Body of pancreas (tissue), 4 donors: ENCODE results near the gene SNED1.

Experiments
- POLR2A ChIP-seq, 3 donors: fragments of 450-650 bp; IDR thresholded peaks; one replicate each; pipeline ENCODE4 v1.6.1; 2016; ENCODE audit warnings: antibody characterized with exemption in 3 of 3, mild to moderate bottlenecking in 2 of 3
- TF ChIP-seq, protein P1 (sequence below), 7 experiments: fragments of 450-650 bp in 4 of 7; fragments of 200-600 bp in 3 of 7; sonication (generic) in 3 of 7; IDR thresholded peaks; one replicate each; pipeline ENCODE4 v1.5.1; 2016 to 2019; ENCODE audit warnings: antibody characterized with exemption in 7 of 7

DNA sequence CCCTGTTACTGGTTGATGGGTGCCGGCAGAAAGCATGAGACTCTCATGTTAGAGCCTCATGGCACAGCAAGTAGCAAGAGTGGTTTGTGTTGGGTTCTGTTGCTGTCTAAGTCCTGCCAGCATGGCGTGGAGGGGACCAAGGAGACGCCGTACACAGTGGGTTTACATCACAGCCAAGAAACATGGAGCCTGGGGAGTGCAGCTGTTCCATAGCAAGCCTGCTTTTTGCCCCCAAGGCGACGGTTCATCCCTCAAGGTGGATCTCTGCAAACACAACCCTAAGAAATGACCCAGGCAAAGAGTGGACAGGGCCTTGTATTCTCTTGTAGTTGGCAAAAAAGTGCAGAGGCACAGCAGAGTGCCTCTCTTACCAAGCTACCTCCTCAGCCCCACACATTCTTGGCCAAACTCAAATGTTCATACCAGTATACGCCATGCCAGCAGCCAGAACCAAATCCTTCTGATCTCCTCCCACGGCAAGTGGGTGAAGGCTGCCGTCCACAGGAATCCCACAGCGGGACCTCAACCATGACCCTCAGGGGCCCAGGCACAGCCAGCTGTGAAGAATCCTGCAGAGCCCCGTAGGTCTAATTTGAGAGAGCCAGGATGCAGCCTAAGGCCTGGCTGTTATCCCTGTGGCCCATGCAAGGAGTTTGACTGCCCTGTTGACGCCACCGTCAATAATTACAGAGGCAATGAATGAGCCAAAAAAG, 19.0 kb downstream of the SNED1 start:
- TF ChIP-seq, protein P1, sequence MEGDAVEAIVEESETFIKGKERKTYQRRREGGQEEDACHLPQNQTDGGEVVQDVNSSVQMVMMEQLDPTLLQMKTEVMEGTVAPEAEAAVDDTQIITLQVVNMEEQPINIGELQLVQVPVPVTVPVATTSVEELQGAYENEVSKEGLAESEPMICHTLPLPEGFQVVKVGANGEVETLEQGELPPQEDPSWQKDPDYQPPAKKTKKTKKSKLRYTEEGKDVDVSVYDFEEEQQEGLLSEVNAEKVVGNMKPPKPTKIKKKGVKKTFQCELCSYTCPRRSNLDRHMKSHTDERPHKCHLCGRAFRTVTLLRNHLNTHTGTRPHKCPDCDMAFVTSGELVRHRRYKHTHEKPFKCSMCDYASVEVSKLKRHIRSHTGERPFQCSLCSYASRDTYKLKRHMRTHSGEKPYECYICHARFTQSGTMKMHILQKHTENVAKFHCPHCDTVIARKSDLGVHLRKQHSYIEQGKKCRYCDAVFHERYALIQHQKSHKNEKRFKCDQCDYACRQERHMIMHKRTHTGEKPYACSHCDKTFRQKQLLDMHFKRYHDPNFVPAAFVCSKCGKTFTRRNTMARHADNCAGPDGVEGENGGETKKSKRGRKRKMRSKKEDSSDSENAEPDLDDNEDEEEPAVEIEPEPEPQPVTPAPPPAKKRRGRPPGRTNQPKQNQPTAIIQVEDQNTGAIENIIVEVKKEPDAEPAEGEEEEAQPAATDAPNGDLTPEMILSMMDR (IDR thresholded peaks at IDR 0.05): no peak
- TF ChIP-seq POLR2A (IDR thresholded peaks at IDR 0.05): no peak
